CD14-positive monocyte (primary cell): Measurements from ENCODE around the gene PLPP2. TPM values are rescaled to one million over a fixed set of nuclear protein-coding genes. Genes with fewer than 3 reads are reported as not detected.

Experiments
- DNase-seq, 3 donors: peaks; one replicate each; pipeline ENCODE4 v3.0.0-alpha.2; 2011 to 2022
- H2AFZ ChIP-seq: 2 replicates; pipeline ENCODE4 v1.6.0; 2012; ENCODE audit warnings: mild to moderate bottlenecking, low read depth, low read length, inconsistent platforms; ENCODE audit not compliant: insufficient read depth, poor library complexity, severe bottlenecking
- H3K27ac ChIP-seq, 2 donors: 1 replicate in 1 of 2; 2 replicates in 1 of 2; pipeline ENCODE4 v1.5.1; 2012 to 2013; ENCODE audit warnings: low read length in 2 of 2, control low read depth in 1 of 2, inconsistent platforms in 1 of 2, low read depth in 1 of 2, mild to moderate bottlenecking in 1 of 2
- H3K27me3 ChIP-seq, 2 donors: one replicate each; pipeline versions ENCODE4 v1.6.0 to v1.6.1; 2011 to 2013; ENCODE audit warnings: low read length in 2 of 2; ENCODE audit not compliant: control insufficient read depth in 2 of 2, insufficient read depth in 2 of 2
- H3K36me3 ChIP-seq, 2 donors: replicated peaks in 1 of 2; 1 replicate in 1 of 2; 2 replicates in 1 of 2; pipeline versions ENCODE4 v1.5.1 to v1.6.1; 2012 to 2013; ENCODE audit warnings: low read length in 2 of 2, control low read depth in 1 of 2, inconsistent platforms in 1 of 2, mild to moderate bottlenecking in 1 of 2; ENCODE audit not compliant: insufficient read depth in 2 of 2, control insufficient read depth in 1 of 2
- H3K4me1 ChIP-seq, 2 donors: 1 replicate in 1 of 2; 2 replicates in 1 of 2; pipeline versions ENCODE4 v1.5.1 to v1.6.1; 2012 to 2013; ENCODE audit warnings: low read length in 2 of 2, control low read depth in 1 of 2, inconsistent platforms in 1 of 2, mild to moderate bottlenecking in 1 of 2, moderate library complexity in 1 of 2; ENCODE audit not compliant: insufficient read depth in 2 of 2, control insufficient read depth in 1 of 2
- H3K4me2 ChIP-seq: replicated peaks from 2 replicates; pipeline ENCODE3; 2012; ENCODE audit warnings: low read length, moderate library complexity, mild to moderate bottlenecking; ENCODE audit not compliant: poor library complexity, severe bottlenecking; ENCODE audit errors: extremely low read depth
- H3K4me3 ChIP-seq, 3 experiments: fragments of 200-600 bp in 1 of 3; sonication (generic) in 1 of 3; replicated peaks in 1 of 3; 1 replicate in 2 of 3; 2 replicates in 1 of 3; pipeline ENCODE4 v1.5.1; 2011 to 2013; ENCODE audit warnings: low read length in 3 of 3, mild to moderate bottlenecking in 3 of 3, control low read depth in 2 of 3, low read depth in 2 of 3, inconsistent platforms in 1 of 3, moderate library complexity in 1 of 3
- H3K79me2 ChIP-seq: 2 replicates; pipeline ENCODE4 v1.6.0; 2012; ENCODE audit warnings: mild to moderate bottlenecking, control low read depth, inconsistent platforms, low read length, moderate library complexity; ENCODE audit not compliant: insufficient read depth
- H3K9ac ChIP-seq: 2 replicates; pipeline ENCODE4 v1.6.0; 2017; ENCODE audit warnings: low read length, mild to moderate bottlenecking; ENCODE audit not compliant: insufficient read depth, poor library complexity, severe bottlenecking
- H3K9me3 ChIP-seq, 2 donors: replicated peaks in 1 of 2; 1 replicate in 1 of 2; 2 replicates in 1 of 2; pipeline versions ENCODE4 v1.5.1 to v1.6.1; 2012 to 2013; ENCODE audit warnings: low read length in 2 of 2, control low read depth in 1 of 2; ENCODE audit not compliant: control insufficient read depth in 1 of 2, insufficient read depth in 1 of 2
- H4K20me1 ChIP-seq: 2 replicates; pipeline ENCODE4 v1.6.0; 2012; ENCODE audit warnings: mild to moderate bottlenecking, low read length, control low read depth, moderate library complexity; ENCODE audit not compliant: insufficient read depth
- H3K27ac Mint-ChIP-seq, 7 donors: one replicate each; pipeline ENCODE4 v1.8.0; 2020; ENCODE audit warnings: mild to moderate bottlenecking in 7 of 7, mixed read lengths in 7 of 7, moderate library complexity in 6 of 7, inconsistent platforms in 2 of 7
- H3K27me3 Mint-ChIP-seq, 3 donors: one replicate each; pipeline ENCODE4 v1.8.0; 2021 to 2022; ENCODE audit warnings: low read depth in 3 of 3, mild to moderate bottlenecking in 3 of 3, mixed read lengths in 3 of 3, moderate library complexity in 3 of 3, inconsistent platforms in 1 of 3
- H3K36me3 Mint-ChIP-seq, 2 donors: one replicate each; pipeline ENCODE4 v1.8.0; 2020; ENCODE audit warnings: mixed read lengths in 2 of 2, inconsistent platforms in 1 of 2, mild to moderate bottlenecking in 1 of 2
- H3K4me1 Mint-ChIP-seq: one replicate; pipeline ENCODE4 v1.8.0; 2020; ENCODE audit warnings: mild to moderate bottlenecking, mixed read lengths
- H3K4me3 Mint-ChIP-seq, 2 donors: one replicate each; pipeline ENCODE4 v1.8.0; 2020; ENCODE audit warnings: mild to moderate bottlenecking in 2 of 2, mixed read lengths in 2 of 2, moderate library complexity in 1 of 2
- H3K9me3 Mint-ChIP-seq, 7 donors: one replicate each; pipeline ENCODE4 v1.8.0; 2020 to 2022; ENCODE audit warnings: mixed read lengths in 7 of 7, mild to moderate bottlenecking in 6 of 7, moderate library complexity in 6 of 7, inconsistent platforms in 2 of 7
- WGBS: methylation state at CpG from one replicate; pipeline ENCODE4 v1.1.5; 2013; ENCODE audit warnings: missing lambda C conversion rate; ENCODE audit not compliant: insufficient coverage; 5-methylcytosine and 5-hydroxymethylcytosine counted together
- intact Hi-C, 2 donors: fragments of 100-400 bp; cut with micrococcal nuclease; formaldehyde crosslinking; loops; one replicate each; pipeline versions ENCODE4 v1.15.0 to v1.15.1; 2023
- polyA plus RNA-seq, 3 donors: library from polyadenylated mRNA; depleted of rRNA in 1 of 3; unstranded in 2 of 3; stranded (reverse) in 1 of 3; fragments of 300-500 nt in 2 of 3; fragments of >200 nt in 1 of 3; fragmentation: Illumina TruSeq in 2 of 3; gene quantifications; 1 replicate in 2 of 3; 2 replicates in 1 of 3; pipeline ENCODE4 v1.2.3, GENCODE V29; 2012 to 2021
- TF ChIP-seq, protein P1 (sequence below): fragments of 200-600 bp; IDR thresholded peaks from one replicate; pipeline ENCODE4 v1.8.0; 2022; ENCODE audit warnings: antibody characterized with exemption, mild to moderate bottlenecking

Gene PLPP2
- polyA plus RNA-seq, 3 donors: 0.01 TPM; not detected in 2

- peaks cover 47 to 64% (median 59%) of the 10 kb centered on the region in 3 donors for H3K27me3 Mint-ChIP-seq
- no peak overlapping the region for H3K27ac ChIP-seq
- no peaks in the 10 kb centered on the region for H3K36me3 ChIP-seq
- no peak overlapping the region for H3K9ac ChIP-seq
- TF ChIP-seq, protein P1, sequence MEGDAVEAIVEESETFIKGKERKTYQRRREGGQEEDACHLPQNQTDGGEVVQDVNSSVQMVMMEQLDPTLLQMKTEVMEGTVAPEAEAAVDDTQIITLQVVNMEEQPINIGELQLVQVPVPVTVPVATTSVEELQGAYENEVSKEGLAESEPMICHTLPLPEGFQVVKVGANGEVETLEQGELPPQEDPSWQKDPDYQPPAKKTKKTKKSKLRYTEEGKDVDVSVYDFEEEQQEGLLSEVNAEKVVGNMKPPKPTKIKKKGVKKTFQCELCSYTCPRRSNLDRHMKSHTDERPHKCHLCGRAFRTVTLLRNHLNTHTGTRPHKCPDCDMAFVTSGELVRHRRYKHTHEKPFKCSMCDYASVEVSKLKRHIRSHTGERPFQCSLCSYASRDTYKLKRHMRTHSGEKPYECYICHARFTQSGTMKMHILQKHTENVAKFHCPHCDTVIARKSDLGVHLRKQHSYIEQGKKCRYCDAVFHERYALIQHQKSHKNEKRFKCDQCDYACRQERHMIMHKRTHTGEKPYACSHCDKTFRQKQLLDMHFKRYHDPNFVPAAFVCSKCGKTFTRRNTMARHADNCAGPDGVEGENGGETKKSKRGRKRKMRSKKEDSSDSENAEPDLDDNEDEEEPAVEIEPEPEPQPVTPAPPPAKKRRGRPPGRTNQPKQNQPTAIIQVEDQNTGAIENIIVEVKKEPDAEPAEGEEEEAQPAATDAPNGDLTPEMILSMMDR: no peak
- no peak overlapping the region for H3K27ac Mint-ChIP-seq
- H3K4me3 ChIP-seq: no peak overlapping the region
- 81% methylated on average over 14 of the region's 14 CpGs for WGBS
- H3K4me3 Mint-ChIP-seq: peak overlapping the region in 1 of 2 donors; percentile 73
- H3K4me1 Mint-ChIP-seq: peaks cover 19% of the 10 kb centered on the region
- H3K9me3 Mint-ChIP-seq: peaks cover 0 to 13% (median 5%) of the 10 kb centered on the region in 7 donors
- no peak overlapping the region for H2AFZ ChIP-seq
- H3K79me2 ChIP-seq: no peaks in the 10 kb centered on the region
- no peak for DNase-seq
- peaks cover 19 to 23% of the 10 kb centered on the region in 2 donors for H3K4me1 ChIP-seq
- H3K27me3 ChIP-seq: peaks cover 20 to 59% of the 10 kb centered on the region in 2 donors
- H3K4me2 ChIP-seq: no peak overlapping the region
- H4K20me1 ChIP-seq: no peaks in the 10 kb centered on the region
- intact Hi-C loops: no loop called here
- peaks cover 8 to 14% of the 10 kb centered on the region in 2 donors for H3K9me3 ChIP-seq
- no peaks in the 10 kb centered on the region for H3K36me3 Mint-ChIP-seq
Observed at GRCh38 chr19:293436-294110, 2.4 kb upstream of the PLPP2 start.

DNA sequence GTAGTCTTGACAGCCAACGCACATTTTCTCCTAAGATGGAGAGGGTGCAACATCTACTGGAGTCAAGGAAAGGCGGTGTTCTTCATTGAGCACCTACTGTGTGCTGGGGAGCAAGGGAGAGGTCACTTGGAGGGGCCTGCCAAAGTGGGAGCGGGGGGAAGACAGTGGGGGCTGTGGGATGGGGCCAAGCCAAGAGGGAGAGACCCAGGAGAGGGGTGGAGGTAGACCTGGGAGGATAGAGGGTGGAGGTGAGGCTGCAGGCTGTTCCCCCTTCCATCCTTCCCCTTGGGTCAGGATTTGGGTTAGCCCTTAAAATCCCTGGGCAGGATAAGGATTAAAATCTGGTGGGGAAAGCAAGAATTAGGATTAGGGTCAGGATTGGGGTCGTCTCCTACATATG lies 1.7 kb upstream of the PLPP2 start:
- intact Hi-C loops: no loop called here
- Histone ChIP-seq H2AFZ (no peak overlapping the region), H3K79me2 (no peaks in the 10 kb centered on the region), H3K27me3 (peaks cover 20 to 59% of the 10 kb centered on the region in 2 donors), H3K4me2 (no peak overlapping the region), H3K36me3 (no peaks in the 10 kb centered on the region), H3K4me1 (peaks cover 19 to 23% of the 10 kb centered on the region in 2 donors), H4K20me1 (no peaks in the 10 kb centered on the region), H3K4me3 (no peak overlapping the region), H3K9me3 (peaks cover 8 to 14% of the 10 kb centered on the region in 2 donors), H3K9ac (no peak overlapping the region), H3K27ac (no peak overlapping the region)
- no peaks in the 10 kb centered on the region for H3K36me3 Mint-ChIP-seq
- WGBS: 100% methylated on average over 2 of the region's 4 CpGs
- peaks cover 47 to 64% (median 64%) of the 10 kb centered on the region in 3 donors for H3K27me3 Mint-ChIP-seq
- H3K4me1 Mint-ChIP-seq: peaks cover 19% of the 10 kb centered on the region
- peaks cover 0 to 13% (median 5%) of the 10 kb centered on the region in 7 donors for H3K9me3 Mint-ChIP-seq
- TF ChIP-seq, protein P1: no peak
- no peak for DNase-seq
- peak overlapping the region in 1 of 2 donors; percentile 73 for H3K4me3 Mint-ChIP-seq
- H3K27ac Mint-ChIP-seq: no peak overlapping the region
